Measurements from ENCODE around the gene CTDP1. TPM values are rescaled to one million over a fixed set of nuclear protein-coding genes. Genes with fewer than 3 reads are reported as not detected.
A peak's percentile ranks its signal among the peaks of the same experiment; 100 is the strongest.

The CTDP1 gene
- total RNA-seq, 4 donors from 2014 or later, result 20.7 to 36.2 (median 25.8) TPM

DNA sequence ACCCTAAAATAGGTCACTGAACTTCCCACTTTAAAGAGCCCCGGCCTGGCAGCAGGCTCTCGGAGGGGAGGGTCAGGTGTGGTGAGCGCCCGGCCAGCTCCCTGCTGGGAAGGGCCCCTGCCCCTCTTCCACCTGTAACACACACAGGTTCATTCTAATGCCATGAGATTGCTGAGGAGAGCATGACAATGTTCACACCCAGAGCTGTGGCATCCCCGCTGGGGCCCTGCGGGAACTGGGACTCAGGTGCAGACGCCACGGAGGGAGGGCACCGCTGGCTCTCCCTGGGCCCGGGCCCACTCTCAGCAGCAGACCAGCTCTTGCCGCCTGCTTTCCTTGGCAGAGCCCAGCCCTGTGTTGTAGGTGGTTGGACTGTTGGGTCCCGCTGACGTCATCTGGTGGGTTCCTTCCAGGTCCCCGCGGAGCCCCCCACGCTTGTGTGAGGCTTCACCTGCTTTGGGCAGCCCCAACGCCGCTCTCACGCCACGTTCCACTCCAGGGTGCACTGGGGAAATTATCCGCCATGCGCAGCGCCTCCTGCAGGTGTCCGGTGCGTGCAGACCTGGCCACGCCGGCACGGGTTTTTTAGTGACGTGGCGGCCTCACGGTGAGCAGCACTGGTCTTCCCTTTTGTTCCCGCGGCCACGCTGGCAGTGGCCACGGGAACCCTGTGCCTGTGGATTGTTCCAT is 67.7 kb downstream of the CTDP1 start:
- Histone ChIP-seq H3K4me3 (no peak overlapping the region), H3K27me3 (no peaks in the 10 kb centered on the region), H3K36me3 (peaks cover 0 to 35% (median 0%) of the 10 kb centered on the region in 3 donors), H3K9me3 (no peaks in the 10 kb centered on the region), H3K27ac (no peak overlapping the region), H3K4me1 (peaks cover 0 to 3% (median 0%) of the 10 kb centered on the region in 4 donors)
- peak in 2 of 3 donors; percentile 42 to 44 for DNase-seq
- no peak for TF ChIP-seq CTCF (IDR thresholded peaks at IDR 0.05)
- no peak for TF ChIP-seq POLR2A (IDR thresholded peaks at IDR 0.05)

- no peaks in the 10 kb centered on the region for H3K27me3 ChIP-seq
These were observed 68.9 kb downstream of the CTDP1 start for GRCh38 chr18:79748321-79749180.

GRCh38 chr18:79749251-79750191 is 69.9 kb downstream of the CTDP1 start:
- H3K36me3 ChIP-seq, result peaks cover 0 to 39% (median 0%) of the 10 kb centered on the region in 3 donors
- H3K4me3 ChIP-seq, result no peak overlapping the region
- H3K27ac ChIP-seq, result no peak overlapping the region
- no peaks in the 10 kb centered on the region for H3K9me3 ChIP-seq
- no peaks in the 10 kb centered on the region for H3K27me3 ChIP-seq
- peaks cover 0 to 3% (median 0%) of the 10 kb centered on the region in 4 donors for H3K4me1 ChIP-seq
- TF ChIP-seq CTCF (IDR thresholded peaks at IDR 0.05), result no peak
- no peak for TF ChIP-seq POLR2A (IDR thresholded peaks at IDR 0.05)
- DNase-seq, result peak in 2 of 3 donors; percentile 39 to 41

More at GRCh38 chr18:79748321-79749180, 68.9 kb downstream of the CTDP1 start:
- no peak for TF ChIP-seq CTCF (IDR thresholded peaks at IDR 0.05)
- TF ChIP-seq POLR2A (IDR thresholded peaks at IDR 0.05), result no peak
- Histone ChIP-seq H3K9me3 (no peaks in the 10 kb centered on the region), H3K4me1 (peaks cover 0 to 3% (median 0%) of the 10 kb centered on the region in 4 donors), H3K36me3 (peaks cover 0 to 32% (median 0%) of the 10 kb centered on the region in 3 donors), H3K27ac (no peak overlapping the region), H3K4me3 (no peak overlapping the region)
- peak in 2 of 3 donors; percentile 39 to 40 for DNase-seq

DNA sequence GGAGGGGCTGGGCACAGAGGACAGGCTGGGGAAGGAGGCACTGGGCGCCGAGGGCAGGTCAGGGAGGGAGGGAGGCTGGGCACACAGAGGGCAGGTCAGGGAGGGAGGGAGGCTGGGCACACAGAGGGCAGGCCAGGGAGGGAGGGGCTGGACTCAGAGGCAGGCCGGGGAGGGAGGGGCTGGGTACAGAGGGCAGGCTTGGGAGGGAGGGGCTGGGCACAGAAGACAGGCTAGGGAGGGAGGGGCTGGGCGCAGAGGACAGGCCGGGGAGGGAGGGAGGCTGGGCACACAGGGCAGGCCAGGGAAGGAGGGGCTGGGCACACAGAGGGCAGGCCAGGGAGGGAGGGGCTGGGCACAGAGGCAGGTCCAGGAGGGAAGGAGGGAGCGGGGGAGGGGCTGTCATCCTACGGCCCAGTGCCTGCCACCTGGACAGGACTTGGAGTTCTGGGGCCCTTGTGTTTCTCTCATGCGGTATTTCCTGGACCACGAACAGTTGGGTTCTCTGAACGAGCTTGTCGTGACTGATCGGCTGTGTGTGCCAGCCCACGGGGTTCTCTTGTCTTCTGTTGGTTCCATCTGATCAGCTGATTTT is 71.5 kb downstream of the CTDP1 start:
- Histone ChIP-seq H3K9me3 (no peaks in the 10 kb centered on the region), H3K27ac (peak overlapping the region in 3 of 4 donors; percentile 45 to 82 (median 49)), H3K27me3 (no peaks in the 10 kb centered on the region), H3K36me3 (peaks cover 0 to 54% (median 0%) of the 10 kb centered on the region in 3 donors), H3K4me1 (peaks cover 0 to 3% (median 0%) of the 10 kb centered on the region in 4 donors), H3K4me3 (no peak overlapping the region)
- DNase-seq, result peak in 2 of 3 donors; percentile 92 to 93
- TF ChIP-seq CTCF (IDR thresholded peaks at IDR 0.05) (no peak), POLR2A (IDR thresholded peaks at IDR 0.05) (no peak)
